Astrocyte (in vitro differentiated cells and primary cell): ENCODE results near the gene EBF4. TPM values are rescaled to one million over a fixed set of nuclear protein-coding genes. Genes with fewer than 3 reads are reported as not detected.

Source experiments
- DNase-seq: peaks from one replicate; pipeline ENCODE4 v3.0.0-alpha.2; 2010; ENCODE audit warnings: low read depth
- FAIRE-seq: peaks from 2 replicates; lab custom pipeline; 2011; peaks lifted over from hg19 to GRCh38; lab: Jason Lieb, UNC
- H2AFZ ChIP-seq: 2 replicates; pipeline ENCODE4 v1.6.0; 2012; ENCODE audit warnings: low read depth, low read length, inconsistent platforms
- H3K27ac ChIP-seq: 2 replicates; pipeline ENCODE4 v1.5.1; 2011; ENCODE audit warnings: low read depth, low read length, inconsistent platforms
- H3K27me3 ChIP-seq: 2 replicates; pipeline ENCODE4 v1.6.0; 2011; ENCODE audit warnings: low read length, inconsistent platforms; ENCODE audit not compliant: insufficient read depth
- H3K36me3 ChIP-seq: 2 replicates; pipeline ENCODE4 v1.5.1; 2011; ENCODE audit warnings: low read length, inconsistent platforms; ENCODE audit not compliant: insufficient read depth
- H3K4me1 ChIP-seq: 2 replicates; pipeline ENCODE4 v1.5.1; 2011; ENCODE audit warnings: low read length, inconsistent platforms; ENCODE audit not compliant: insufficient read depth
- H3K4me2 ChIP-seq: 2 replicates; pipeline ENCODE4 v1.6.0; 2012; ENCODE audit warnings: low read length, inconsistent platforms
- H3K4me3 ChIP-seq: 2 replicates; pipeline ENCODE4 v1.5.1; 2011; ENCODE audit warnings: low read depth, mild to moderate bottlenecking, low read length, inconsistent platforms; ENCODE audit not compliant: insufficient read depth
- H3K79me2 ChIP-seq: 2 replicates; pipeline ENCODE4 v1.6.0; 2012; ENCODE audit warnings: mild to moderate bottlenecking, low read length, inconsistent platforms; ENCODE audit not compliant: insufficient read depth
- H3K9ac ChIP-seq: 2 replicates; pipeline ENCODE4 v1.6.0; 2012; ENCODE audit warnings: mild to moderate bottlenecking, low read length, inconsistent platforms
- H3K9me3 ChIP-seq: 2 replicates; pipeline ENCODE4 v1.5.1; 2012; ENCODE audit warnings: low read depth, mild to moderate bottlenecking, low read length, inconsistent platforms; ENCODE audit not compliant: insufficient read depth
- H4K20me1 ChIP-seq: 2 replicates; pipeline ENCODE4 v1.6.0; 2012; ENCODE audit warnings: low read length, inconsistent platforms; ENCODE audit not compliant: insufficient read depth
- H3K27ac Mint-ChIP-seq: one replicate; pipeline ENCODE4 v1.8.0; 2021; ENCODE audit warnings: mild to moderate bottlenecking, mixed read lengths; ENCODE audit not compliant: unreplicated experiment
- H3K27me3 Mint-ChIP-seq: one replicate; pipeline ENCODE4 v1.8.0; 2021; ENCODE audit warnings: low read depth, mixed read lengths; ENCODE audit not compliant: unreplicated experiment
- H3K36me3 Mint-ChIP-seq: one replicate; pipeline ENCODE4 v1.8.0; 2021; ENCODE audit warnings: low read depth, mixed read lengths; ENCODE audit not compliant: unreplicated experiment
- H3K4me1 Mint-ChIP-seq: one replicate; pipeline ENCODE4 v1.8.0; 2021; ENCODE audit warnings: low read depth, mixed read lengths; ENCODE audit not compliant: unreplicated experiment
- H3K4me3 Mint-ChIP-seq: one replicate; pipeline ENCODE4 v1.8.0; 2021; ENCODE audit warnings: mild to moderate bottlenecking, moderate library complexity, mixed read lengths; ENCODE audit not compliant: unreplicated experiment
- H3K9me3 Mint-ChIP-seq: one replicate; pipeline ENCODE4 v1.8.0; 2021; ENCODE audit warnings: mild to moderate bottlenecking, mixed read lengths; ENCODE audit not compliant: unreplicated experiment
- CTCF ChIP-seq: IDR thresholded peaks from 2 replicates; pipeline ENCODE4 v1.5.1; 2011; ENCODE audit warnings: low read depth, mild to moderate bottlenecking, inconsistent platforms, low read length, moderate library complexity; ENCODE audit not compliant: insufficient read depth
- EZH2 ChIP-seq: IDR thresholded peaks from 2 replicates; pipeline ENCODE4 v1.6.1; 2012; ENCODE audit warnings: mild to moderate bottlenecking, low read length, inconsistent platforms; ENCODE audit not compliant: insufficient read depth
- total RNA-seq: library from RNA; stranded (reverse); gene quantifications from 2 replicates; pipeline ENCODE4 v1.2.1, GENCODE V29; 2021

Gene EBF4
- total RNA-seq, 1 donor from 2014 or later: 2.3 TPM

- no peak overlapping the region for H2AFZ ChIP-seq
- H3K9me3 ChIP-seq: no peaks in the 10 kb centered on the region
- H3K36me3 ChIP-seq: no peaks in the 10 kb centered on the region
- H3K27ac ChIP-seq: no peak overlapping the region
- no peaks in the 10 kb centered on the region for H3K79me2 ChIP-seq
- H3K27me3 ChIP-seq: peaks cover 37% of the 10 kb centered on the region
- no peak overlapping the region for H3K4me2 ChIP-seq
- H4K20me1 ChIP-seq: no peaks in the 10 kb centered on the region
- Mint-ChIP-seq H3K27me3 (peaks cover 60% of the 10 kb centered on the region), H3K27ac (no peak overlapping the region), H3K36me3 (no peaks in the 10 kb centered on the region), H3K9me3 (peaks cover 2% of the 10 kb centered on the region), H3K4me1 (peaks cover 1% of the 10 kb centered on the region), H3K4me3 (no peak overlapping the region)
- H3K4me1 ChIP-seq: peaks cover 9% of the 10 kb centered on the region
- H3K4me3 ChIP-seq: no peak overlapping the region
- no peak for TF ChIP-seq CTCF
- no peak for TF ChIP-seq EZH2
- FAIRE-seq: no peak
- H3K9ac ChIP-seq: no peak overlapping the region
- DNase-seq: no peak
Observed at GRCh38 chr20:2757001-2757400, 64.4 kb downstream of the EBF4 start.

GRCh38 chr20:2757969-2758368 is 65.4 kb downstream of the EBF4 start:
- H3K79me2 ChIP-seq: no peaks in the 10 kb centered on the region
- Mint-ChIP-seq H3K4me1 (peaks cover 3% of the 10 kb centered on the region), H3K36me3 (no peaks in the 10 kb centered on the region), H3K4me3 (no peak overlapping the region), H3K9me3 (peaks cover 2% of the 10 kb centered on the region), H3K27ac (no peak overlapping the region), H3K27me3 (peaks cover 63% of the 10 kb centered on the region)
- H2AFZ ChIP-seq: no peak overlapping the region
- no peaks in the 10 kb centered on the region for H3K36me3 ChIP-seq
- peaks cover 37% of the 10 kb centered on the region for H3K27me3 ChIP-seq
- H3K9me3 ChIP-seq: no peaks in the 10 kb centered on the region
- no peak for TF ChIP-seq CTCF
- no peak for TF ChIP-seq EZH2
- no peaks in the 10 kb centered on the region for H4K20me1 ChIP-seq
- H3K4me3 ChIP-seq: no peak overlapping the region
- peaks cover 2% of the 10 kb centered on the region for H3K4me1 ChIP-seq
- H3K9ac ChIP-seq: no peak overlapping the region
- no peak for DNase-seq
- H3K4me2 ChIP-seq: no peak overlapping the region
- H3K27ac ChIP-seq: no peak overlapping the region
- FAIRE-seq: no peak

- no peak for DNase-seq
- Histone ChIP-seq H3K4me1 (no peaks in the 10 kb centered on the region), H3K9me3 (no peaks in the 10 kb centered on the region), H3K27me3 (peaks cover 34% of the 10 kb centered on the region), H3K4me3 (no peak overlapping the region), H2AFZ (no peak overlapping the region), H3K9ac (no peak overlapping the region), H3K4me2 (no peak overlapping the region), H3K27ac (no peak overlapping the region), H3K79me2 (no peaks in the 10 kb centered on the region), H4K20me1 (no peaks in the 10 kb centered on the region), H3K36me3 (no peaks in the 10 kb centered on the region)
- peaks cover 2% of the 10 kb centered on the region for H3K9me3 Mint-ChIP-seq
- H3K36me3 Mint-ChIP-seq: no peaks in the 10 kb centered on the region
- no peak overlapping the region for H3K27ac Mint-ChIP-seq
- TF ChIP-seq EZH2 (no peak), CTCF (no peak)
- H3K27me3 Mint-ChIP-seq: peaks cover 63% of the 10 kb centered on the region
- FAIRE-seq: no peak
- no peak overlapping the region for H3K4me3 Mint-ChIP-seq
- peaks cover 3% of the 10 kb centered on the region for H3K4me1 Mint-ChIP-seq
Observed at GRCh38 chr20:2759143-2759542, 66.6 kb downstream of the EBF4 start.
